Skeletal muscle tissue (tissue), 4 donors: ENCODE measurements around the gene PFKFB1. TPM values are rescaled to one million over a fixed set of nuclear protein-coding genes. Genes with fewer than 3 reads are reported as not detected.

Source experiments
- H3K27ac ChIP-seq: one replicate; pipeline ENCODE4 v1.7.0; 2013; ENCODE audit warnings: mild to moderate bottlenecking, low read depth, low read length, inconsistent platforms
- H3K27me3 ChIP-seq, 3 donors: one replicate each; pipeline ENCODE4 v1.7.0; 2013; ENCODE audit warnings: low read length in 3 of 3; ENCODE audit not compliant: control insufficient read depth in 3 of 3, insufficient read depth in 3 of 3
- H3K36me3 ChIP-seq, 3 donors: one replicate each; pipeline ENCODE4 v1.7.0; 2013; ENCODE audit warnings: low read length in 3 of 3; ENCODE audit not compliant: control insufficient read depth in 3 of 3, insufficient read depth in 3 of 3
- H3K4me1 ChIP-seq, 3 donors: one replicate each; pipeline ENCODE4 v1.7.0; 2013; ENCODE audit warnings: low read length in 3 of 3, mild to moderate bottlenecking in 3 of 3; ENCODE audit not compliant: control insufficient read depth in 3 of 3, insufficient read depth in 3 of 3
- H3K4me3 ChIP-seq, 3 donors: one replicate each; pipeline ENCODE4 v1.7.0; 2013; ENCODE audit warnings: low read length in 3 of 3
- H3K9ac ChIP-seq, 3 donors: one replicate each; pipeline ENCODE4 v1.7.0; 2013; ENCODE audit warnings: low read length in 3 of 3, mild to moderate bottlenecking in 3 of 3, moderate library complexity in 2 of 3, low read depth in 1 of 3
- H3K9me3 ChIP-seq, 3 donors: one replicate each; pipeline ENCODE4 v1.7.0; 2013; ENCODE audit warnings: low read length in 3 of 3; ENCODE audit not compliant: control insufficient read depth in 3 of 3
- total RNA-seq: library from RNA; depleted of rRNA; stranded (reverse); fragments of >200 nt; gene quantifications from one replicate; pipeline ENCODE4 v1.2.3, GENCODE V29; 2014
- donor health status: Osteomylitis.

PFKFB1 gene
- total RNA-seq, 1 donor from 2014 or later: not detected

- H3K27me3 ChIP-seq: no peaks in the 10 kb centered on the region
- no peaks in the 10 kb centered on the region for H3K36me3 ChIP-seq
- no peak overlapping the region for H3K9ac ChIP-seq
- H3K4me3 ChIP-seq: no peak overlapping the region
- no peak overlapping the region for H3K27ac ChIP-seq
- no peaks in the 10 kb centered on the region for H3K4me1 ChIP-seq
- no peaks in the 10 kb centered on the region for H3K9me3 ChIP-seq
These were observed 20.9 kb upstream of the PFKFB1 start for GRCh38 chrX:55014897-55015299.

GRCh38 chrX:55011294-55011693, 17.3 kb upstream of the PFKFB1 start:
- no peaks in the 10 kb centered on the region for H3K9me3 ChIP-seq
- H3K4me3 ChIP-seq: no peak overlapping the region
- H3K9ac ChIP-seq: no peak overlapping the region
- H3K4me1 ChIP-seq: peaks cover 10 to 22% (median 18%) of the 10 kb centered on the region in 3 donors
- H3K27me3 ChIP-seq: no peaks in the 10 kb centered on the region
- H3K36me3 ChIP-seq: peaks cover 0 to 3% (median 3%) of the 10 kb centered on the region in 3 donors
- no peak overlapping the region for H3K27ac ChIP-seq

- no peaks in the 10 kb centered on the region for H3K27me3 ChIP-seq
- peak overlapping the region; percentile 84 for H3K27ac ChIP-seq
These were observed 14.8 kb upstream of the PFKFB1 start for GRCh38 chrX:55008571-55009358.

GRCh38 chrX:55007656-55008055, 13.7 kb upstream of the PFKFB1 start:
- H3K4me3 ChIP-seq: no peak overlapping the region
- H3K4me1 ChIP-seq: peaks cover 10 to 22% (median 18%) of the 10 kb centered on the region in 3 donors
- H3K27ac ChIP-seq: peak overlapping the region; percentile 84
- no peaks in the 10 kb centered on the region for H3K27me3 ChIP-seq
- H3K36me3 ChIP-seq: peaks cover 7 to 20% (median 10%) of the 10 kb centered on the region in 3 donors
- no peaks in the 10 kb centered on the region for H3K9me3 ChIP-seq
- H3K9ac ChIP-seq: no peak overlapping the region

More at GRCh38 chrX:55008571-55009358, 14.8 kb upstream of the PFKFB1 start:
- peak overlapping the region in 2 of 3 donors; percentile 10 to 62 for H3K9ac ChIP-seq
- no peaks in the 10 kb centered on the region for H3K9me3 ChIP-seq
- H3K36me3 ChIP-seq: peaks cover 6 to 12% (median 9%) of the 10 kb centered on the region in 3 donors
- H3K4me3 ChIP-seq: peak overlapping the region in 1 of 3 donors; percentile 6
- peaks cover 10 to 22% (median 18%) of the 10 kb centered on the region in 3 donors for H3K4me1 ChIP-seq

GRCh38 chrX:55006827-55007621, 13.0 kb upstream of the PFKFB1 start:
- Histone ChIP-seq H3K9me3 (no peaks in the 10 kb centered on the region), H3K27ac (no peak overlapping the region), H3K36me3 (peaks cover 10 to 20% (median 10%) of the 10 kb centered on the region in 3 donors), H3K4me3 (no peak overlapping the region), H3K27me3 (no peaks in the 10 kb centered on the region), H3K9ac (no peak overlapping the region), H3K4me1 (peaks cover 10 to 24% (median 18%) of the 10 kb centered on the region in 3 donors)

- Histone ChIP-seq H3K4me3 (no peak overlapping the region), H3K9ac (no peak overlapping the region), H3K9me3 (no peaks in the 10 kb centered on the region), H3K27me3 (no peaks in the 10 kb centered on the region), H3K4me1 (peaks cover 18 to 30% (median 26%) of the 10 kb centered on the region in 3 donors), H3K27ac (no peak overlapping the region), H3K36me3 (peaks cover 10 to 20% (median 10%) of the 10 kb centered on the region in 3 donors)
These were observed 11.3 kb upstream of the PFKFB1 start for GRCh38 chrX:55005256-55005655.

GRCh38 chrX:55004231-55004630, 10.2 kb upstream of the PFKFB1 start:
- Histone ChIP-seq H3K36me3 (peaks cover 10 to 20% (median 10%) of the 10 kb centered on the region in 3 donors), H3K27ac (no peak overlapping the region)

GRCh38 chrX:54999717-55000598, 6.0 kb upstream of the PFKFB1 start, which contains the start of gene APEX2:
TSS of gene APEX2 (plus strand) at chrX:55000363. CDS start at chrX:55000423, 60 bp downstream.
- Histone ChIP-seq H3K27me3 (no peaks in the 10 kb centered on the region), H3K9me3 (no peaks in the 10 kb centered on the region), H3K9ac (peak within 1 kb of the TSS; percentile 74 to 81 (median 81)), H3K4me3 (peak within 1 kb of the TSS; percentile 83 to 88 (median 85)), H3K4me1 (peaks cover 9 to 10% (median 10%) of the 10 kb centered on the region in 3 donors), H3K36me3 (peaks cover 5 to 14% (median 8%) of the 10 kb centered on the region in 3 donors), H3K27ac (peak within 1 kb of the TSS; percentile 81)

More at GRCh38 chrX:55004231-55004630, 10.2 kb upstream of the PFKFB1 start:
- peaks cover 13 to 25% (median 25%) of the 10 kb centered on the region in 3 donors for H3K4me1 ChIP-seq
- no peaks in the 10 kb centered on the region for H3K27me3 ChIP-seq
- H3K9me3 ChIP-seq: no peaks in the 10 kb centered on the region
- H3K4me3 ChIP-seq: no peak overlapping the region
- H3K9ac ChIP-seq: no peak overlapping the region

- peaks cover 6 to 10% (median 10%) of the 10 kb centered on the region in 3 donors for H3K4me1 ChIP-seq
- H3K4me3 ChIP-seq: peak overlapping the region in 2 of 3 donors; percentile 7 to 15
- no peaks in the 10 kb centered on the region for H3K9me3 ChIP-seq
- H3K27me3 ChIP-seq: no peaks in the 10 kb centered on the region
- H3K27ac ChIP-seq: peak overlapping the region; percentile 81
- H3K36me3 ChIP-seq: no peaks in the 10 kb centered on the region
- H3K9ac ChIP-seq: no peak overlapping the region
These were observed 1.6 kb upstream of the PFKFB1 start for GRCh38 chrX:54995621-54996020.
